Right renal cortex interstitium (tissue), 3 donors: Measurements from ENCODE around the gene TAC4. TPM values are rescaled to one million over a fixed set of nuclear protein-coding genes. Genes with fewer than 3 reads are reported as not detected.
"Not testable (repeated sequence)": the region's sequence is repeated elsewhere in the genome, so short reads cannot be mapped to it uniquely, and the experiment has no call there.

Experiments
- DNase-seq, 3 donors: peaks; one replicate each; pipeline ENCODE4 v3.0.0-alpha.2; 2013; ENCODE audit warnings: low read depth in 3 of 3, low spot score in 2 of 3
- polyA plus RNA-seq, 3 donors: library from polyadenylated mRNA; unstranded; fragments of 120-200 nt; gene quantifications; one replicate each; pipeline ENCODE4 v1.2.1, GENCODE V29; 2013; ENCODE audit not compliant: insufficient read length in 3 of 3

Gene TAC4
- polyA plus RNA-seq, 3 donors, result 0.22 to 0.40 TPM; not detected in 1

GRCh38 chr17:49845321-49845720 is 2.5 kb downstream of the TAC4 start:
- no peak for DNase-seq

- no peak for DNase-seq
These were observed 4.0 kb downstream of the TAC4 start for GRCh38 chr17:49843774-49844350.

- no peak for DNase-seq
These were observed 5.0 kb downstream of the TAC4 start for GRCh38 chr17:49842846-49843245.

- DNase-seq, result no peak
These were observed 5.5 kb downstream of the TAC4 start for GRCh38 chr17:49842371-49842770.

- DNase-seq, result no peak
These were observed 6.3 kb downstream of the TAC4 start for GRCh38 chr17:49841548-49841947.

GRCh38 chr17:49839455-49839854 is 8.4 kb downstream of the TAC4 start:
- no peak for DNase-seq

- peak in 1 of 3 donors; percentile 26 for DNase-seq
These were observed 11.5 kb downstream of the TAC4 start for GRCh38 chr17:49836111-49837030.

- no peak for DNase-seq
These were observed 12.4 kb downstream of the TAC4 start for GRCh38 chr17:49835472-49835871.

- DNase-seq, result no peak
These were observed 13.6 kb downstream of the TAC4 start for GRCh38 chr17:49834118-49834743.

- no peak for DNase-seq
These were observed 14.8 kb downstream of the TAC4 start for GRCh38 chr17:49832840-49833599.

GRCh38 chr17:49830605-49831004 is 17.3 kb downstream of the TAC4 start:
- no peak for DNase-seq

- DNase-seq, result no peak
These were observed 18.8 kb downstream of the TAC4 start for GRCh38 chr17:49829026-49829425.

GRCh38 chr17:49828325-49828724 is 19.5 kb downstream of the TAC4 start:
- not testable (repeated sequence) for DNase-seq

GRCh38 chr17:49825645-49826044 is 22.2 kb downstream of the TAC4 start:
- no peak for DNase-seq

GRCh38 chr17:49823614-49824013 is 24.3 kb downstream of the TAC4 start:
- no peak for DNase-seq

- no peak for DNase-seq
These were observed 25.0 kb downstream of the TAC4 start for GRCh38 chr17:49822829-49823228.

- DNase-seq, result no peak
These were observed 26.0 kb downstream of the TAC4 start for GRCh38 chr17:49821916-49822315.

GRCh38 chr17:49821466-49821865 is 26.4 kb downstream of the TAC4 start:
- DNase-seq, result no peak

- no peak for DNase-seq
These were observed 27.1 kb downstream of the TAC4 start for GRCh38 chr17:49820773-49821172.

- DNase-seq, result no peak
These were observed 28.2 kb downstream of the TAC4 start for GRCh38 chr17:49819651-49820050.

GRCh38 chr17:49819138-49819537 is 28.7 kb downstream of the TAC4 start:
- DNase-seq, result no peak
